Smooth muscle cell (in vitro differentiated cells): ENCODE measurements around the gene CLK4. TPM values are rescaled to one million over a fixed set of nuclear protein-coding genes. Genes with fewer than 3 reads are reported as not detected.

Experiments
- DNase-seq: peaks from one replicate; lab custom pipeline; 2025; ENCODE audit not compliant: unreplicated experiment; lab: John Stamatoyannopoulos, UW
- H2AFZ ChIP-seq: fragments of 200-600 bp; sonication (generic); 2 replicates; pipeline ENCODE4 v1.6.0; 2016; ENCODE audit warnings: antibody characterized with exemption, low read depth, mild to moderate bottlenecking
- H3F3A ChIP-seq: fragments of 200-600 bp; sonication (generic); 2 replicates; pipeline ENCODE4 v1.6.0; 2017; ENCODE audit warnings: antibody characterized with exemption, low read depth
- H3K27ac ChIP-seq: fragments of 200-600 bp; sonication (generic); 2 replicates; pipeline ENCODE4 v1.5.1; 2016; ENCODE audit warnings: low read depth, mild to moderate bottlenecking
- H3K27me3 ChIP-seq: fragments of 200-600 bp; sonication (generic); 2 replicates; pipeline ENCODE4 v1.6.1; 2016; ENCODE audit warnings: low read depth, mild to moderate bottlenecking
- H3K36me3 ChIP-seq: fragments of 200-600 bp; sonication (generic); 2 replicates; pipeline ENCODE4 v1.5.1; 2016; ENCODE audit warnings: low read depth
- H3K4me1 ChIP-seq: fragments of 200-600 bp; sonication (generic); 2 replicates; pipeline ENCODE4 v1.5.1; 2016; ENCODE audit warnings: low read depth
- H3K4me2 ChIP-seq: fragments of 200-600 bp; sonication (generic); 2 replicates; pipeline ENCODE4 v1.6.0; 2016; ENCODE audit warnings: mild to moderate bottlenecking
- H3K4me3 ChIP-seq: fragments of 200-600 bp; sonication (generic); 2 replicates; pipeline ENCODE4 v1.5.1; 2016; ENCODE audit warnings: mild to moderate bottlenecking
- H3K79me2 ChIP-seq: fragments of 200-600 bp; sonication (generic); 2 replicates; pipeline ENCODE4 v1.6.0; 2016; ENCODE audit warnings: low read depth, mild to moderate bottlenecking
- H3K9ac ChIP-seq: fragments of 200-600 bp; sonication (generic); 2 replicates; pipeline ENCODE4 v1.6.0; 2016; ENCODE audit warnings: low read depth
- H3K9me3 ChIP-seq: fragments of 200-600 bp; sonication (generic); replicated peaks from 2 replicates; pipeline ENCODE4 v1.5.1; 2016; ENCODE audit warnings: low read depth
- H4K20me1 ChIP-seq: fragments of 200-600 bp; sonication (generic); 2 replicates; pipeline ENCODE4 v1.6.0; 2016; ENCODE audit warnings: low read depth
- WGBS: methylation state at CpG from one replicate; pipeline ENCODE4 v1.1.7; 2016; ENCODE audit warnings: low lambda C conversion rate; 5-methylcytosine and 5-hydroxymethylcytosine counted together
- polyA plus RNA-seq: library from polyadenylated mRNA; unstranded; fragments of >200 nt; fragmentation: Nextera tagmentation; extraction: Ambion mirVana; gene quantifications from 2 replicates; pipeline ENCODE4 v1.2.1, GENCODE V29; 2016
- total RNA-seq: library from RNA; depleted of rRNA; stranded (reverse); fragments of >200 nt; gene quantifications from 2 replicates; pipeline ENCODE4 v1.2.3, GENCODE V29; 2014
- TF ChIP-seq, protein P1 (sequence below): fragments of 200-600 bp; sonication (generic); IDR thresholded peaks from 2 replicates; pipeline ENCODE4 v1.5.1; 2017; ENCODE audit warnings: borderline replicate concordance, mild to moderate bottlenecking, antibody characterized with exemption; ENCODE audit not compliant: insufficient read depth, poor library complexity, severe bottlenecking

CLK4 gene
- total and polyA plus RNA-seq, 2 experiments from 2014 or later, result 10.3 to 25.7 TPM

DNA sequence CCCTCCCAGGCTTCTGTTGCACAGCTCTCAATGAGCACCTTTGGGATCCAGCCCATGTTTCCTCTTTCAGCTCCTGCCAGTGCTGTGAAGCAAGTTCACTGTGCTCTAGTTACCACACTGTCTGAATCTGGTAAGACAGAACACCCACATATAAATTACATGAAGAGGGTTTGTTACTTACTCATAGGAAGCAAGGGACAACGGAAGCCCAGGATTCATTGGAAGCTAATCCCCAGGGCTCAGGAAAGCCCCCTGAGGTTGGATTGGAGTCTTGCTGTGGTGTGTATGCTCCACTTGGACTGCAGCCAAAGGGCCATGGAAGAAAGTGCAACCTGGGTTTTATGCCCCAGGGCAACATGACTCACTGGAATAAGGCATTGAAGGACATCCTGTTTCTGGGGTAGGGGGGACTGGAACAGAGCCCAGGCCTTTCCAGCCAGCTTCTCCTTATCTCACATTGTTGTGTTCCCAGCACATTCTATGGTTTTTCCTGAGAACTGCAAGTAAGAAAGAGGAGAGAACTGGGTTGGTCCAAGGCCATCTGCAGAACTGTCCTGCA lies 15.6 kb upstream of the CLK4 start:
- Histone ChIP-seq H4K20me1 (no peaks in the 10 kb centered on the region), H3K4me3 (no peak overlapping the region), H3K9ac (peak overlapping the region; percentile 29), H3K27me3 (no peaks in the 10 kb centered on the region), H3K36me3 (no peaks in the 10 kb centered on the region), H3F3A (peaks cover 8% of the 10 kb centered on the region), H3K79me2 (no peaks in the 10 kb centered on the region), H3K9me3 (no peaks in the 10 kb centered on the region), H3K4me2 (peak overlapping the region; percentile 30), H3K4me1 (no peaks in the 10 kb centered on the region), H2AFZ (no peak overlapping the region), H3K27ac (peak overlapping the region; percentile 91)
- WGBS, result 35% methylated on average over 1 of the region's 1 CpG
- TF ChIP-seq, protein P1, sequence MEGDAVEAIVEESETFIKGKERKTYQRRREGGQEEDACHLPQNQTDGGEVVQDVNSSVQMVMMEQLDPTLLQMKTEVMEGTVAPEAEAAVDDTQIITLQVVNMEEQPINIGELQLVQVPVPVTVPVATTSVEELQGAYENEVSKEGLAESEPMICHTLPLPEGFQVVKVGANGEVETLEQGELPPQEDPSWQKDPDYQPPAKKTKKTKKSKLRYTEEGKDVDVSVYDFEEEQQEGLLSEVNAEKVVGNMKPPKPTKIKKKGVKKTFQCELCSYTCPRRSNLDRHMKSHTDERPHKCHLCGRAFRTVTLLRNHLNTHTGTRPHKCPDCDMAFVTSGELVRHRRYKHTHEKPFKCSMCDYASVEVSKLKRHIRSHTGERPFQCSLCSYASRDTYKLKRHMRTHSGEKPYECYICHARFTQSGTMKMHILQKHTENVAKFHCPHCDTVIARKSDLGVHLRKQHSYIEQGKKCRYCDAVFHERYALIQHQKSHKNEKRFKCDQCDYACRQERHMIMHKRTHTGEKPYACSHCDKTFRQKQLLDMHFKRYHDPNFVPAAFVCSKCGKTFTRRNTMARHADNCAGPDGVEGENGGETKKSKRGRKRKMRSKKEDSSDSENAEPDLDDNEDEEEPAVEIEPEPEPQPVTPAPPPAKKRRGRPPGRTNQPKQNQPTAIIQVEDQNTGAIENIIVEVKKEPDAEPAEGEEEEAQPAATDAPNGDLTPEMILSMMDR, result no peak
- DNase-seq, result no peak

DNA sequence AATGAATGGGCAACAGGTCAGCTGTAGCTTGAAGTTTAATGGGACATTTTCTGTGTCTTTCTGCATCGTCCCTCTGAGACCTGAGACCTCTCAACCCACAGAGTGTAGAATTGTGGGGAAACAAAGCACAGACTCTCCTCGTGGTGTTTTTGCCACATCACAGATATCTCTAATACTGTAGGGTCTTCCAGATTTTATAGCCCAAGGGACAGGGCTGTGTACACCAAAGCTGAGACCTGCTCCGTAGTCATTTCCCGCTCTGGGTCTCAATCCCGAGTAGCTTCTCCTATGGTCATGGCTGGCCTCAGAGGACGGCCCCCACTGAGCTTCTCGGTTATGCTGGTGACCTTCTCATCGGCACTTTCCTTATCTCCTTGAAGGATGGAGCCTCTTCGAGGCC lies 14.9 kb upstream of the CLK4 start:
- H3K4me1 ChIP-seq, result no peaks in the 10 kb centered on the region
- H3K79me2 ChIP-seq, result no peaks in the 10 kb centered on the region
- 68% methylated on average over 9 of the region's 9 CpGs for WGBS
- no peaks in the 10 kb centered on the region for H4K20me1 ChIP-seq
- DNase-seq, result no peak
- H3K9me3 ChIP-seq, result no peaks in the 10 kb centered on the region
- peak overlapping the region; percentile 91 for H3K27ac ChIP-seq
- peak overlapping the region; percentile 16 for H3K4me2 ChIP-seq
- no peak overlapping the region for H3K4me3 ChIP-seq
- no peak overlapping the region for H2AFZ ChIP-seq
- peaks cover 8% of the 10 kb centered on the region for H3F3A ChIP-seq
- H3K27me3 ChIP-seq, result no peaks in the 10 kb centered on the region
- peak overlapping the region; percentile 29 for H3K9ac ChIP-seq
- H3K36me3 ChIP-seq, result no peaks in the 10 kb centered on the region
- TF ChIP-seq, protein P1, result no peak

DNA sequence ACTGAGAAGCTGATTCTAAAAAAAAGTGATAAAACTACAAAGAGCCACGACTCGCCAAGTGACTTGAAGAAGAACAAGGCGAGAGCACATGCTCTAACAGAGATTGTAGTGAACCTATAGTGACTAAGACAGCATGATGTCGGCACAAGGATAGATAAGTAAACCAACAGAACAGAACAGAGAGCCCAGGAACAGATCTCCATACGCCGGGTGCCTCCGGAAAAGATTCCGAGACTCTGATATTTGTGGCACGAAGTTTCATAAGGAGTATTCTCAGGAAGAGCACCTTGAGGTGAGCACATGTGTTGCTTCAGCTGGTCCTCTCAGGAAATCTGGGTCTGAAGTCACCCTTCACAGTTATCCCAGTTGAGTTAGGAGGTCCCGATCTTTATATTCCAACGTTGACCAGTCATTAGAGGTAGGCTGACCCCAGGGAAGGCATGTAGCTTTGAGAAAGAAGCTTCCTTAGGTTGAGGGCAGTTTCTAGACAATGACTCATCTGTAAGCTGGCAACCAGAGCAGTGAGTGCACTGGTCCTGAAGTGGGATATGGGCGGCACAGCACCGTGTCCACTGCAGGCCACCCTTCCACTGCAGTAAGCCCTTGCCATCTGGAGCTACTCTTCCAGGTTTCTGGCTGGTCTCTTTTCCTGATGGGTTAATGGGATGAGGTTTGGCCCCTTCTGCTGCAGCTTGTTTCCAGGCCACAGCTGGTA lies 13.6 kb upstream of the CLK4 start:
- no peak for DNase-seq
- peaks cover 8% of the 10 kb centered on the region for H3F3A ChIP-seq
- whole genome bisulfite sequencing, result 80% methylated on average over 13 of the region's 13 CpGs

More for the DNA sequence above, 13.6 kb upstream of the CLK4 start:
- Histone ChIP-seq H3K79me2 (no peaks in the 10 kb centered on the region), H3K4me1 (no peaks in the 10 kb centered on the region), H4K20me1 (no peaks in the 10 kb centered on the region), H3K36me3 (no peaks in the 10 kb centered on the region), H3K9me3 (no peaks in the 10 kb centered on the region), H2AFZ (no peak overlapping the region), H3K9ac (no peak overlapping the region), H3K4me2 (no peak overlapping the region), H3K27ac (no peak overlapping the region), H3K4me3 (no peak overlapping the region), H3K27me3 (no peaks in the 10 kb centered on the region)
- TF ChIP-seq, protein P1, result no peak
